ENCODE data around the gene RAP2C.

DNA sequence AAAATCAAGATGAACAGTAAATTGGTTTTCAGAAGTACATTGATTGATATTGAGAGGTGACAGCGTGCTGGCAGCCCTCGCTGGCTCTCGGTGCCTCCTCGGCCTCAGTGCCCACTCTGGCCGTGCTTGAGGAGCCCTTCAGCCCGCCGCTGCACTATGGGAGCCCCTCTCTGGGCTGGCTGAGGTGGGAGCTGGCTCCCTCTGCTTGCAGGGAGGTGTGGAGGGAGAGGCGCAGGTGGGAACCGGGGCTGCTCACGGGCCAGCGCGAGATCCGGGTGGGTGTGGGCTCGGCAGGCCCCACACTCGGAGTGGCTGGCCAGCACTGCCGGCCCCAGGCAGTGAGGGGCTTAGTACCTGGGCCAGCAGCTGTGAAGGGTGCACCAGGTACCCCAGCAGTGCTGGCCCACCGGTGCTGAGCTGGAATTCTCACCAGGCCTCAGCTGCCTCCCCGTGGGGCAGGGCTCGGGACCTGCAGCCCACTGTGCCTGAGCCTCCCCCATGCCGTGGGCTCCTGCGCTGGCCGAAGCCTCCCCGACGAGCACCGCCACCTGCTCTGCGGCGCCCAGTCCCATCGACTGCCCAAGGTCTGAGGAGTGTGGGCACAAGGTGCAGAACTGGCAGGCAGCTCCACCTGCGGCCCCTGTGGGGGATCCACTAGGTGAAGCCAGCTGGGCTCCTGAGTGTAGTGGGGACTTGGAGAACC, 25.2 kb downstream of the RAP2C start:
- TF ChIP-seq, protein P1, sequence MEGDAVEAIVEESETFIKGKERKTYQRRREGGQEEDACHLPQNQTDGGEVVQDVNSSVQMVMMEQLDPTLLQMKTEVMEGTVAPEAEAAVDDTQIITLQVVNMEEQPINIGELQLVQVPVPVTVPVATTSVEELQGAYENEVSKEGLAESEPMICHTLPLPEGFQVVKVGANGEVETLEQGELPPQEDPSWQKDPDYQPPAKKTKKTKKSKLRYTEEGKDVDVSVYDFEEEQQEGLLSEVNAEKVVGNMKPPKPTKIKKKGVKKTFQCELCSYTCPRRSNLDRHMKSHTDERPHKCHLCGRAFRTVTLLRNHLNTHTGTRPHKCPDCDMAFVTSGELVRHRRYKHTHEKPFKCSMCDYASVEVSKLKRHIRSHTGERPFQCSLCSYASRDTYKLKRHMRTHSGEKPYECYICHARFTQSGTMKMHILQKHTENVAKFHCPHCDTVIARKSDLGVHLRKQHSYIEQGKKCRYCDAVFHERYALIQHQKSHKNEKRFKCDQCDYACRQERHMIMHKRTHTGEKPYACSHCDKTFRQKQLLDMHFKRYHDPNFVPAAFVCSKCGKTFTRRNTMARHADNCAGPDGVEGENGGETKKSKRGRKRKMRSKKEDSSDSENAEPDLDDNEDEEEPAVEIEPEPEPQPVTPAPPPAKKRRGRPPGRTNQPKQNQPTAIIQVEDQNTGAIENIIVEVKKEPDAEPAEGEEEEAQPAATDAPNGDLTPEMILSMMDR (optimal IDR thresholded peaks at IDR 0.05 in 1 of 3, IDR thresholded peaks at IDR 0.05 in 1 of 3, conservative IDR thresholded peaks at IDR 0.05 in 1 of 3; ENCODE audit: extremely low read depth in 1 of 3, insufficient read depth in 2 of 3, low read length in 3 of 3), result no peak
- TF ChIP-seq EZH2 (IDR thresholded peaks at IDR 0.05; ENCODE audit: low read length), result no peak
